GM18868 (cell line): ENCODE measurements around the gene HELLS.
"Not testable (repeated sequence)": the region's sequence is repeated elsewhere in the genome, so short reads cannot be mapped to it uniquely, and the experiment has no call there.

Experiments used
- ATAC-seq: cut with Tn5 transposase; IDR thresholded peaks from one replicate; pipeline ENCODE4 v1.9.1; 2021; ENCODE audit warnings: mild to moderate bottlenecking, moderate library complexity; ENCODE audit not compliant: unreplicated experiment

The HELLS gene

GRCh38 chr10:94602729-94603515 lies 57.3 kb downstream of the HELLS start:
- no peak for ATAC-seq

GRCh38 chr10:94607111-94607510 lies 61.5 kb downstream of the HELLS start:
- peak; percentile 89 for ATAC-seq

GRCh38 chr10:94608559-94608958 lies 63.0 kb downstream of the HELLS start:
- ATAC-seq = no peak

GRCh38 chr10:94614558-94614957 lies 69.0 kb downstream of the HELLS start:
- ATAC-seq = no peak

DNA sequence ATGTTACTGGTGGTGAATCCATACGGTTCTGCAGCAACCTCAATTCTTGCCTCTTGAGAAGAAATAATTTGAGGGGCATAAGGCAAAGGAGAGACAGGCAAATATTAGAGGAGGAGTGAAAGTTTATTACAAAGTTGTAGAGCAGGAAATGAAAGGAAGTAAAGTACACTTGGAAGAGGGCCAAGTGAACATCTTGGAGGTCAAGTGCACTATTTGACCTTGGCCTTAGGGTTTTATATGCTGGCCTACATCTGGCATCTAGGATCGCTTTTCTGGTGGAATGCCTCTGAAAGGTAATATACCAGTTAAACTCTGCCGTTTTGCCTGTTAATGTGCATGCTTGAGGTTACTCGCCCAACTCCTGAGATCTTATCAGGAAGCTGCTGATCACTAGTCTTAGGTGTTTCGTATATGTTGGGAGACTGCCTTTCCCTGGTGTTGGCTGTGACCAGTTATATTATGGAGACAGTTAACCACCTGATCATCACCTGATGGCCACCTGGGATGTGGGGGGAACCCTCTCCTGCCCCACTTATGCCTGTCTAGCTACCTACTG lies 71.9 kb downstream of the HELLS start:
- ATAC-seq = peak; percentile 28

DNA sequence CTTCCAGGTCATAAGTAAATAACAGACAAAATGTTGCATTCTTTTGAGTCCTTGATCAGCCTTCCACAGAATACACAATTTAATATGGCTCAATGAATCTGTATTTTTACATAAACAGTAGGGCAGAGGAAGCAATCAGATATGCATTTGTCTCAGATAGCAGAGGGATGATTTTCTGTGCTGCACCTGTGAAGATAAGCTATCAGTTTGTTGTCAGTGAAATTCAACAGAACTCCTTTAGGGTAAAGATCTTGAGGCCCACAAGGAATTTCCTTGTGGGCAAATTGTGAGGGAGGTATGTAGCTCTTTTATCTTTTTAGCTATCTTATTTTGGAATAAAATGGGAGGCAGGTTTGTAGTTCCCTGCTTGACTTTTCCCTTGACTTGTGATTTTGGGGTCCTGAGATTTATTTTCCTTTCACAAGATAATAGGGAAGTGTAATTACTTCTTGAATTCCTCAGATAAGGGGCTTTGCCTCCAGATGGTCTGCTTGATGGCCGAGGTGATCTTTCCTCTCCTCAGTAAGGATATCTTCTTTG lies 77.1 kb downstream of the HELLS start:
- no peak for ATAC-seq

GRCh38 chr10:94623572-94623971 lies 78.0 kb downstream of the HELLS start:
- ATAC-seq = no peak

DNA sequence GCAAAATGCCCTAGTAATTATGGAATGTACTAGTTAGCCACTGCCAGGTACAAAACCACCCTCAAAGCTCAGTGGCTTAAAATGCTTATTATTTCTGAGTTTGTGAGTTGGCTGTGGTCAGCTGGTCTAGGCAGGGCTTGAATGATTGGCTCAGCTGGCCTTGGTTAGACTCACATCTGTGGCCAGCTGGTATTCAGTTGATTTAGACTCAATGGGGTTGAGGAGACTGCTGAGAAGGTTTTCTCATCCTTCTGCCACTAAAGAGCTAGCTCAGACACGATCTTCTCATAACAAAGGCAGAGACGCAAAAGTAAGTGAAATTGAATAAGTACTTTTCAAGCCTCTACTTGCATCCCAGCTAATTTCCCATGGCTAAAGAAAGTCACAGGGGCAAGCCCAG lies 80.9 kb downstream of the HELLS start:
- ATAC-seq = no peak

- no peak for ATAC-seq
Measured at GRCh38 chr10:94627511-94627910, 81.9 kb downstream of the HELLS start.

- ATAC-seq = peak; percentile 58
Measured at GRCh38 chr10:94630017-94630688, 84.6 kb downstream of the HELLS start.

DNA sequence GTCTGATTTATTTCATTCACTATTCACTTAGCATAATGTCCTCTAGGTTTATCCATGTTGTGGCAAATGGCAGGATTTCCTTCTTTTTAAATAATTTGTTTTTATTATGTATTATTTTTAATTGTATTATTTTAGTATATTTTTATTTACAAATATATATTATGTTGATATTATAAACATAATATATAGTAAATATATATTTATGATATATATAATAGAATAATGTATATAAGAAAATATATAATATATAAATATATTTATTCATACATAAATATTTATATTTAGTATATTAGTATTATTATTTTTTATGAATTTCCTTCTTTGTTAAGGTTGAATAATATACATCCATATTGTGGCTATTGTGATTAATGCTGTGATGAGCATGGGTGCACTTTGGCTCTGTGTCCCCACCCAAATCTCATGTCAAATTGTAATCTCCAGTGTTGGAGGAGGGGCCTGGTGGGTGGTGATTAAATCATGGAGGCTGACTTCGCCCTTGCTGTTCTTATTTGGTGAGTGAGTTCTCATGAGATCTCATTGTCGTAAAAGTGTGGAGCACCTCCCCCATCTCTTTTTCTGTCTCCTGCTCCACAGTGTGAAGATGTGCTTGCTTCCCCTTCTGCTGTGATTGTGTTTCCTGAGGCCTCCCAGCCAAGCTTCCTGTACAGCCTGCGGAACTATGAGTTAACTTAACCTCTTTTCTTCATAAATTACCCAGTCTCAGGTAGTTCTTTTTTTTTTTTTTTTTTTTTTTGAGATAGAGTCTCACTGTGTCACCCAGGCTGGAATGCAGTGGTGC lies 85.7 kb downstream of the HELLS start:
- ATAC-seq = no peak

DNA sequence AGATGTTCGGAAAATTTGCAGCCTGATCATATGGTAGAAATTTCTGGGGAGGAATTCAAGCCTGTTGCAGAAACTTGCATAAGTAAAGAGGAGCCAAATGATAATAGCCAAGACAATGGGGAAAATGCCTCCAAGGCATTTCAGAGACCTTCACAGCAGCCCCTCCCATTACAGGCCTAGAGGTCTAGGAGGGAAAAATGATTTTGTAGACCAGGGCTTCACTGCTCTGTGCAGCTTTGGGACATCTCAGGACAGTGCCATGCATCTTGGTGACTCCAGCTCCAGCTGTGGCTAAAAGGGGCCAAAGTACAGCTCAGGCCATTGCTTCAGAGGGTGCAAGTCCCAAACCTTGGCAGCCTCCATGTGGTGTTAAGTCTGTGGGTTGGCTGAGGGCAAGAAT lies 87.4 kb downstream of the HELLS start:
- ATAC-seq = no peak

- not testable (repeated sequence) for ATAC-seq
Measured at GRCh38 chr10:94638097-94638496, 92.5 kb downstream of the HELLS start.

DNA sequence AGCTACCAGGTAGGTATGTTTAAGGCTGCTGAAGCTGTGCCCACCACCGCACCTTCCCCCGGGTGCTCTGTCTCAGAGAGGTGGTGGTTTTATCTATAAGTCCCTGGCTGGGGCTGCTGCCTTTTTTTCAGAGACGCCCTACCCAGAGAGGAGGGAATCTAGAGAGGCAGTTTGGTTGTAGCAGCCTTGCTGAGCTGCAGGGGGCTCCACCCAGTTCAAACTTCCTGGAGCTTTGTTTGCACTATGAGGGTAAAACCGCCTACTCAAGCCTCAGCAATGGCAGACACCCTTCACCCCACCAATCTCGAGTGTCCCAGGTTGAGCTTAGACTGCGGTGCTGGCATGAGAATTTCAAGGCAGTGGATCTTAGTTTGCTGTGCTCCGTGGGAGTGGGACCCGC lies 94.3 kb downstream of the HELLS start:
- ATAC-seq = no peak

DNA sequence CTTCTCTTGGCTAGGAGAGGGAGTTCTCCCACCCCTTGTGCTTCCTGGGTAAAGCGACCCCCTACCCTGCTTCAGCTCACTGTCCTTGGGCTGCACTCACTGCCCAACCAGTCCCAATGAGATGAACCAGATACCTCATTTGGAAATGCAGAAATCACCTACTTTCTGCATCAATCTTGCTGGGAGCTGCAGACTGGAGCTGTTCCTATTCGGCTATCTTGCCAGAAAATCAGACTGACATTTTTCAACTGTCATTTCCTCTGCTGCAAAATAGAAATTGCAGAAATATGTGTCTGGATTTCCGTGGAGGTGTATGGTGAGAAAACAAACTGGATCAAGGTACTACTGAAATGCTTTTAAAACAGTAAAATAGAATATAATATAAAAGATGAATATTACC lies 95.0 kb downstream of the HELLS start:
- ATAC-seq = no peak

DNA sequence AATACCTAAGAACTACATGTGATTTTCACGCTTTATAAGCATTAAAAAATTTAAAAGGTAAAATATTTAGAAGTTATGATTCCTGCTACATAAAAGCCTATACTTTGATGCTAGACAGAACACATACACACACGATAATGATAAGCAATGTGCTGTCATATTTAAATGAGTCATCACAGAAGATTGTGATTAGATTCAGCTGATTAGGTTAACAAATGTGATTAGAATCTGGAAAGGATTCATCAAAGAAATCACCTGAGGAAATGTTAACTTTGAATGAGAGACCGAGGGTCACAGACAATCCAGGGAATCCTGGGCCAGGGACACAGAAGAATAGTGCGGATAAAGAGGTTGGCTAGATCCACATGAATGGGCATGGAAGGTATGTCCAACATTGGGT lies 95.9 kb downstream of the HELLS start:
- no peak for ATAC-seq

- no peak for ATAC-seq
Measured at GRCh38 chr10:94644352-94644751, 98.8 kb downstream of the HELLS start.

DNA sequence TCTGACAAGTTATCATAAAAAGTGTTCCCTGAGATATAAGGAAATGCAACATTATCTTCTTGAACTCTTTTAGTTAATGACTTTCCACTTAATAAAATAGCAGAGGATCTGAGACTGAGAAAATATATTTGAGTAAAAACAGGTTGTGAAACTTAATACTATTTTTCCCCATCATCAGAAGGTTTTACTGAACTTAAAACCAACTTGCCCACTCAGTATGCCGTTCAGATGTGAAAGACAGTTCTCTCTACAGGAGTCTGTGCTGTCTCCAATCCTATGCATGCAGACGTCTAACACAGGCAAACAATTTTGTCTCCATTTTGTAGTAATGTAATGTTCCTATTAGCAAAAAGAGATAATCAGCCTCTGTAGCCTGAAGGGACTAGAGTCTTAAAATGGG lies 99.7 kb downstream of the HELLS start:
- ATAC-seq = peak; percentile 86
